ENCODE results near the gene SIRT2. TPM values are rescaled to one million over a fixed set of nuclear protein-coding genes. Genes with fewer than 3 reads are reported as not detected.

Gene SIRT2
- total and polyA plus RNA-seq, 2 of the 8 experiments (the other 6 are each of a cell fraction or from before 2014, with no cell fraction given), result 6.5 to 10.0 TPM

DNA sequence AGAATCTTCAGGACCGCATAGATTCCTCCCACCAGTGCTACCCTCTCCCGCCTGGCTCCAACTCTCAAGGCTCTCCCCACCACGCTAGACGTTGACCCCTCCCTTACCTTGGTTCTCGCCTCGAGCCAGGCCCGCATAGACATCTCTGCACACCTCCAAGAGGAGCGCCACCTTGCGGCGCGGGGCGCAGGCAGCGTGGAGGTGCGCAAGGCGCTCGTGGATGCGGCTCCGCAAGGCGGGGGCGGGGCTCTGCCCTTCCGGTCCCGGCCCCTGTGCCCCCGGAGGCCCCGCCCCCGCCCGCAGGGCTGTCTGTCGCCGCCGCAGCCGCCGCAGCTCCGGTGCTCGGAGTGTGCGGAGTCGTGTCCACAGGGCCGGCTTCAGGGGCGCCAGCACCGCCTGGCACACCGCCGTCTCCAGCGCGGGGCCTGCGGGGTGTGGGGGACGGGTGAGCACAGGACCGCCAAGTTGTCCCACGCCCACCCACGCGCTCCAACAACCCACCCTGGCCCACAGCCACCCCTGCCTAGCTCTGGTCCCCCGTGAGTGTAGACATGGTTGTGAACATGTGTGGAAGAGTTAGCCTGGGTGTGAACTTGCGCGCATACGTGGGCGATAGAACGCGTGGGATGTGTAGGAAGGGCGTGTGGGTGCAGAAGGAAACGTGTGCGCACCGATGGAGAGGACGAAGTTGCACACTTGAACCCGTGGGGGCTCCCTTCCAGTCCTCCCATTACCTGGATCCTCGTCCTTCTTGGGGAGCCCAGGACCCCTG lies 29.4 kb downstream of the SIRT2 start (continued):
- TF ChIP-seq KDM5A (IDR thresholded peaks at IDR 0.05; ENCODE audit: low read length) (no peak), EP300 (IDR thresholded peaks at IDR 0.05; ENCODE audit: borderline replicate concordance in 1 of 2, low read depth in 2 of 2, low read length in 2 of 2) (peak in 1 of 2 experiments; percentile 66; a peak in 1 of 3 replicates), CEBPB (IDR thresholded peaks at IDR 0.05; ENCODE audit: low read depth, low read length) (no peak), RBBP5 (IDR thresholded peaks at IDR 0.05; ENCODE audit: borderline replicate concordance, low read depth, low read length) (no peak), NRF1 (IDR thresholded peaks at IDR 0.05; ENCODE audit: low read depth, low read length) (no peak), CHD1 (IDR thresholded peaks at IDR 0.05; ENCODE audit: low read depth, low read length) (no peak)
- TF ChIP-seq, protein P1, sequence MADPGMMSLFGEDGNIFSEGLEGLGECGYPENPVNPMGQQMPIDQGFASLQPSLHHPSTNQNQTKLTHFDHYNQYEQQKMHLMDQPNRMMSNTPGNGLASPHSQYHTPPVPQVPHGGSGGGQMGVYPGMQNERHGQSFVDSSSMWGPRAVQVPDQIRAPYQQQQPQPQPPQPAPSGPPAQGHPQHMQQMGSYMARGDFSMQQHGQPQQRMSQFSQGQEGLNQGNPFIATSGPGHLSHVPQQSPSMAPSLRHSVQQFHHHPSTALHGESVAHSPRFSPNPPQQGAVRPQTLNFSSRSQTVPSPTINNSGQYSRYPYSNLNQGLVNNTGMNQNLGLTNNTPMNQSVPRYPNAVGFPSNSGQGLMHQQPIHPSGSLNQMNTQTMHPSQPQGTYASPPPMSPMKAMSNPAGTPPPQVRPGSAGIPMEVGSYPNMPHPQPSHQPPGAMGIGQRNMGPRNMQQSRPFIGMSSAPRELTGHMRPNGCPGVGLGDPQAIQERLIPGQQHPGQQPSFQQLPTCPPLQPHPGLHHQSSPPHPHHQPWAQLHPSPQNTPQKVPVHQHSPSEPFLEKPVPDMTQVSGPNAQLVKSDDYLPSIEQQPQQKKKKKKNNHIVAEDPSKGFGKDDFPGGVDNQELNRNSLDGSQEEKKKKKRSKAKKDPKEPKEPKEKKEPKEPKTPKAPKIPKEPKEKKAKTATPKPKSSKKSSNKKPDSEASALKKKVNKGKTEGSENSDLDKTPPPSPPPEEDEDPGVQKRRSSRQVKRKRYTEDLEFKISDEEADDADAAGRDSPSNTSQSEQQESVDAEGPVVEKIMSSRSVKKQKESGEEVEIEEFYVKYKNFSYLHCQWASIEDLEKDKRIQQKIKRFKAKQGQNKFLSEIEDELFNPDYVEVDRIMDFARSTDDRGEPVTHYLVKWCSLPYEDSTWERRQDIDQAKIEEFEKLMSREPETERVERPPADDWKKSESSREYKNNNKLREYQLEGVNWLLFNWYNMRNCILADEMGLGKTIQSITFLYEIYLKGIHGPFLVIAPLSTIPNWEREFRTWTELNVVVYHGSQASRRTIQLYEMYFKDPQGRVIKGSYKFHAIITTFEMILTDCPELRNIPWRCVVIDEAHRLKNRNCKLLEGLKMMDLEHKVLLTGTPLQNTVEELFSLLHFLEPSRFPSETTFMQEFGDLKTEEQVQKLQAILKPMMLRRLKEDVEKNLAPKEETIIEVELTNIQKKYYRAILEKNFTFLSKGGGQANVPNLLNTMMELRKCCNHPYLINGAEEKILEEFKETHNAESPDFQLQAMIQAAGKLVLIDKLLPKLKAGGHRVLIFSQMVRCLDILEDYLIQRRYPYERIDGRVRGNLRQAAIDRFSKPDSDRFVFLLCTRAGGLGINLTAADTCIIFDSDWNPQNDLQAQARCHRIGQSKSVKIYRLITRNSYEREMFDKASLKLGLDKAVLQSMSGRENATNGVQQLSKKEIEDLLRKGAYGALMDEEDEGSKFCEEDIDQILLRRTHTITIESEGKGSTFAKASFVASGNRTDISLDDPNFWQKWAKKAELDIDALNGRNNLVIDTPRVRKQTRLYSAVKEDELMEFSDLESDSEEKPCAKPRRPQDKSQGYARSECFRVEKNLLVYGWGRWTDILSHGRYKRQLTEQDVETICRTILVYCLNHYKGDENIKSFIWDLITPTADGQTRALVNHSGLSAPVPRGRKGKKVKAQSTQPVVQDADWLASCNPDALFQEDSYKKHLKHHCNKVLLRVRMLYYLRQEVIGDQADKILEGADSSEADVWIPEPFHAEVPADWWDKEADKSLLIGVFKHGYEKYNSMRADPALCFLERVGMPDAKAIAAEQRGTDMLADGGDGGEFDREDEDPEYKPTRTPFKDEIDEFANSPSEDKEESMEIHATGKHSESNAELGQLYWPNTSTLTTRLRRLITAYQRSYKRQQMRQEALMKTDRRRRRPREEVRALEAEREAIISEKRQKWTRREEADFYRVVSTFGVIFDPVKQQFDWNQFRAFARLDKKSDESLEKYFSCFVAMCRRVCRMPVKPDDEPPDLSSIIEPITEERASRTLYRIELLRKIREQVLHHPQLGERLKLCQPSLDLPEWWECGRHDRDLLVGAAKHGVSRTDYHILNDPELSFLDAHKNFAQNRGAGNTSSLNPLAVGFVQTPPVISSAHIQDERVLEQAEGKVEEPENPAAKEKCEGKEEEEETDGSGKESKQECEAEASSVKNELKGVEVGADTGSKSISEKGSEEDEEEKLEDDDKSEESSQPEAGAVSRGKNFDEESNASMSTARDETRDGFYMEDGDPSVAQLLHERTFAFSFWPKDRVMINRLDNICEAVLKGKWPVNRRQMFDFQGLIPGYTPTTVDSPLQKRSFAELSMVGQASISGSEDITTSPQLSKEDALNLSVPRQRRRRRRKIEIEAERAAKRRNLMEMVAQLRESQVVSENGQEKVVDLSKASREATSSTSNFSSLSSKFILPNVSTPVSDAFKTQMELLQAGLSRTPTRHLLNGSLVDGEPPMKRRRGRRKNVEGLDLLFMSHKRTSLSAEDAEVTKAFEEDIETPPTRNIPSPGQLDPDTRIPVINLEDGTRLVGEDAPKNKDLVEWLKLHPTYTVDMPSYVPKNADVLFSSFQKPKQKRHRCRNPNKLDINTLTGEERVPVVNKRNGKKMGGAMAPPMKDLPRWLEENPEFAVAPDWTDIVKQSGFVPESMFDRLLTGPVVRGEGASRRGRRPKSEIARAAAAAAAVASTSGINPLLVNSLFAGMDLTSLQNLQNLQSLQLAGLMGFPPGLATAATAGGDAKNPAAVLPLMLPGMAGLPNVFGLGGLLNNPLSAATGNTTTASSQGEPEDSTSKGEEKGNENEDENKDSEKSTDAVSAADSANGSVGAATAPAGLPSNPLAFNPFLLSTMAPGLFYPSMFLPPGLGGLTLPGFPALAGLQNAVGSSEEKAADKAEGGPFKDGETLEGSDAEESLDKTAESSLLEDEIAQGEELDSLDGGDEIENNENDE (IDR thresholded peaks at IDR 0.05; ENCODE audit: insufficient replicate concordance, low read length), result no peak
- TF ChIP-seq, protein P2, sequence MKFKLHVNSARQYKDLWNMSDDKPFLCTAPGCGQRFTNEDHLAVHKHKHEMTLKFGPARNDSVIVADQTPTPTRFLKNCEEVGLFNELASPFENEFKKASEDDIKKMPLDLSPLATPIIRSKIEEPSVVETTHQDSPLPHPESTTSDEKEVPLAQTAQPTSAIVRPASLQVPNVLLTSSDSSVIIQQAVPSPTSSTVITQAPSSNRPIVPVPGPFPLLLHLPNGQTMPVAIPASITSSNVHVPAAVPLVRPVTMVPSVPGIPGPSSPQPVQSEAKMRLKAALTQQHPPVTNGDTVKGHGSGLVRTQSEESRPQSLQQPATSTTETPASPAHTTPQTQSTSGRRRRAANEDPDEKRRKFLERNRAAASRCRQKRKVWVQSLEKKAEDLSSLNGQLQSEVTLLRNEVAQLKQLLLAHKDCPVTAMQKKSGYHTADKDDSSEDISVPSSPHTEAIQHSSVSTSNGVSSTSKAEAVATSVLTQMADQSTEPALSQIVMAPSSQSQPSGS (IDR thresholded peaks at IDR 0.05; ENCODE audit: low read length), result no peak

Data from H1 (cell line).